ENCODE measurements around the gene ITFG2.

Gene ITFG2

GRCh38 chr12:2795291-2796186, 16.9 kb upstream of the ITFG2 start:
- peak; percentile 93 for DNase-seq (ENCODE audit: low spot score)

- no peak for DNase-seq (ENCODE audit: low spot score)
Measured at GRCh38 chr12:2796187-2796666, 16.2 kb upstream of the ITFG2 start.

- DNase-seq (ENCODE audit: low spot score): no peak
Measured at GRCh38 chr12:2797721-2798418, 14.6 kb upstream of the ITFG2 start.

GRCh38 chr12:2800046-2800570, 12.4 kb upstream of the ITFG2 start:
- no peak for DNase-seq (ENCODE audit: low spot score)

DNA sequence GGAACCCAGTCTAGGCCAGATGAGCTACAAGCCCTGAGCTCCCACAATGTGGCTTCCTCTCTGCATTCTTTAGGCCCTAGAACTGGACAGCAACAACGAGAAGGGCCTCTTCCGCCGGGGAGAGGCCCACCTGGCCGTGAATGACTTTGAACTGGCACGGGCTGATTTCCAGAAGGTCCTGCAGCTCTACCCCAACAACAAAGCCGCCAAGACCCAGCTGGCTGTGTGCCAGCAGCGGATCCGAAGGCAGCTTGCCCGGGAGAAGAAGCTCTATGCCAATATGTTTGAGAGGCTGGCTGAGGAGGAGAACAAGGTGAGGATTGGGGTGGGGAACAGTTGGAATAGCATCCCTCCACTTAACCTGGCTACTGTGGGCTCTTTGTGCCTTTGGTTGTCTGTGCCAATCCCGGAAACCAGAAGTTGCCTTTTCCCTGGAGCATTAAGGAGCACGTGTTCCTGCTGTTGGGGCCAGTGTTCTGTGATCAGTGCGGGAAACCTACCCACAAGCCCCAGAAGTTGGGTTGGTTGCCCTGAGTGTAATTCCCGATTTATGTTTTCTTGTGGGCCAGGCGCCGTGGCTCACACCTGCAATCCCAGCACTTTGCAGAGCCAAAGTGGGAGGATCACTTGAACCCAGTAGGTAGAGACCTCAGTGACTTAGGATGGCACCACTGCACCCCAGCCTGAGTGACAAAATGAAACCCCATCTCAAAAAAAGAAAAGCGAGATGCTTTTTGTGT, 11.3 kb upstream of the ITFG2 start:
- DNase-seq (ENCODE audit: low spot score): no peak

DNA sequence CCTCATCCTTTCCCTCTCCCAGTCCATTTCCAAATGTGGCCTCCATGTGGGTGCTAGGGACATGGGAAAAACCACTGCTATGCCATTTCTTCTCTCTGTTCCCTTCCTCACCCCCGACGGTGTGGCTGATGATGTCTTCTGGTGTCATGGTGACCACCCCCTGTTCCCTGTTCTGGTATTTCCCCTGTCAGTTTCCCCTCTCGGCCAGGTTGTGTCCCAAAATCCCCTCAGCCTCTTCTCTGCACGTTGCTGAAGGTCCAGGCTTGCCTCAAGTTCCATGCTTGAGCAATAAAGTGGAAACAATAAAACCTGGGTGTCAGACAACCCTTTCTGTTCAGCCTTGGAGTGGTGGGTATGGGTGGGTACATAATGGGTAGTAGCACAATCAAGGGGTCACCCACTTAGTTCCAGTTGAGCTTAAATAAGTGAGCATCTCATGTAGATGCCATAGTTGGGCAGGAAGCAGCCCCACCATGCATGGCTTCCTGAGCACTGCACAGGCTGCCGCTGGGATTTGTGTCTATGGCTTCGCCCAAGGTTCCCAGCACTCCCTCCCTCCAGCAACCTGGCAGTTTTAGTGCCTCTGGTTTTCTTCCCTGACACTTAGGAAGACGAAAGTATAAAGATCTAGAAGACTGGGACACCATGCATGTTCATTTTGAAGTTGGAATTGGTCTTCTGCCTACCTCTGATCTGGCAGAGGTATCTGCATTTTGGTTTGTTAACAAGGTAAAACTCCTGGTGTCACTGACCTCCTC, 8.7 kb upstream of the ITFG2 start:
- DNase-seq (ENCODE audit: low spot score): no peak

- peak; percentile 50 for DNase-seq (ENCODE audit: low spot score)
Measured at GRCh38 chr12:2804393-2805142, 7.9 kb upstream of the ITFG2 start.

DNA sequence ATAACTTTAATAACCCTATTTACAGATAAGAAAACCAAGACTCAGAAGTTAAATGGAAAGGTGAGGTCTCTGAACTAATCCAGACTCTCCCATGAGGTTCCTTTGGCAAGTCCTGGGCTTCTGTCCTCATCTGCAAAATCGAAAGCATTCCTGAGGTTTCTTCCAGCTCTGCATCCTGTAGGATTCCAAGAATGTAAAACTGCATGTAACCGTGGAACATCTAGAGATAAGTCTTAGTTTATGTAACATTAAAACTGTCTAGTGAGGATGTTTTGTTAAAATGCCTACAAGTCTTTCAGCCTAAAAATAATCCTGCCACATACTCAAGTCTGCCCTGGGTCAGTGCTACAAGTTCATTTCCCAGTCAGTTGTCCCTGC, 7.3 kb upstream of the ITFG2 start:
- no peak for DNase-seq (ENCODE audit: low spot score)

GRCh38 chr12:2806700-2807099, 5.8 kb upstream of the ITFG2 start:
- no peak for DNase-seq (ENCODE audit: low spot score)

GRCh38 chr12:2811801-2812200, 667 bp upstream of the ITFG2 start:
- no peak for DNase-seq (ENCODE audit: low spot score)

- DNase-seq (ENCODE audit: low spot score): peak; percentile 69
Measured at GRCh38 chr12:2813214-2814185, 1.0 kb downstream of the ITFG2 start.

GRCh38 chr12:2819810-2820209, 7.3 kb downstream of the ITFG2 start:
- DNase-seq (ENCODE audit: low spot score): no peak

GRCh38 chr12:2820432-2820831, 8.0 kb downstream of the ITFG2 start:
- no peak for DNase-seq (ENCODE audit: low spot score)

GRCh38 chr12:2823483-2823882, 11.0 kb downstream of the ITFG2 start:
- DNase-seq (ENCODE audit: low spot score): no peak

GRCh38 chr12:2824541-2824940, 12.1 kb downstream of the ITFG2 start:
- no peak for DNase-seq (ENCODE audit: low spot score)

DNA sequence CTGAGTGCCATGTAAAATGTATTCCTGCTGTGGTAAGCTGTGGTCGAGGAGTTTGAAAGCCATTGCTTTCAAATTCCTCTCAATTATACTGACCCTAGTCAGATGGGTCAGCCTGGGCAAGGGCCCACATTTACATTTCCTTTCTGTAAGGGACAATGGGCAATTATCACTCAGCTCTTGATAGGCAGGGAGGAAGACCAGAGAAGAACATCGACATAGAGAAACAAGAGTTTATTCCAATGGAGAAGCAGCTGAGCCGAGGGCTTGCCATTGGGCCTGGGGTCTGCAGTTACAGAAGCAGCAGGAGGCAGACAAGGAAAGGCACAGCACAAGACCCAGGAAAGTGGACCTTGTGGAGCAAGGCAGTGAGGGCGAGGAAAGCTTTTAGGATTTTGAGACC, 12.7 kb downstream of the ITFG2 start:
- DNase-seq (ENCODE audit: low spot score): no peak

DNA sequence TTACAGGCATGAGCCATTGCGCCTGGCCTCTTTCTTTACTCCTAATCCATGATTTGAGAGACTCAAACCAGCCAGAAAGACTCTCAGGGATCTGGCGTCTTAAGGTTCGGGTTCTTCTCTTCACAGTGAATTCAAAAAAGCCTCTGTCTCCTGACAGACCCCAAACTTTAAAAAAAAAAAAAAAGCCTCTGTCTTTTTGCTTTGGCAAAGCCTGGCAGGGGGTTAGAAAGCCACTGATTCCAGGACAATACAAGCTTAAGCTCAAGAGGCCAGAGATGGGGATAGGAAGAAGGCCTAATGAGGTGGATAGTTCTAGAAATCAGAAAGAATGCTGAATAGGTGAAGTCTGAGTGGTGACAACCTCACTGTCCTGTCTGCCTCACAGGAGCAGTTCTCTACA, 13.6 kb downstream of the ITFG2 start:
- no peak for DNase-seq (ENCODE audit: low spot score)

- DNase-seq (ENCODE audit: low spot score): no peak
Measured at GRCh38 chr12:2826721-2827515, 14.4 kb downstream of the ITFG2 start.

DNA sequence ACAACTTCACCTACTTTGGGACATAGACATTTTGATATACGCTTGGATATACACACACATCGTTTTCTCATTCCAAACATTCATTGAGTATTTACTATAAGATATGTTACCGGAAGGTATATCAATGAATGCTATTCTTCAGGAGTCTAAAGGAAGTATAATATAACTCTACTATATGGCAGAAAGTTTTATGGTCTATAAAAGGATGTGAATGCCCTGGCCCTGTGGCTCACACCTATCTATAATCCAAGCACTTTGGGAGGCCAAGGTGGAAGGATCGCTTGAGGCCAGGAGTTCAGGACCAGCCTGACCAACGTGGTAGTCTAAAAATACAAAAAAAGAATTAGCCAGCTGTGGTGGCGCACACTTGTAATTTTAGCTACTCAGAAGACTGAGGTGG, 16.8 kb downstream of the ITFG2 start:
- DNase-seq (ENCODE audit: low spot score): no peak
